Prostate gland (tissue), 2 donors: ENCODE measurements around the gene POMP. TPM values are rescaled to one million over a fixed set of nuclear protein-coding genes. Genes with fewer than 3 reads are reported as not detected.

Experiments
- DNase-seq: peaks from one replicate; pipeline ENCODE4 v3.0.0-alpha.2; 2019; ENCODE audit warnings: low spot score
- H3K27ac ChIP-seq, 2 donors: fragments of 200-600 bp; sonication (generic); 2 replicates each; pipeline ENCODE4 v1.5.1; 2017 to 2019
- H3K27me3 ChIP-seq: fragments of 200-600 bp; sonication (generic); replicated peaks from 2 replicates; pipeline ENCODE4 v1.5.1; 2019; ENCODE audit not compliant: insufficient read depth
- H3K36me3 ChIP-seq, 2 donors: fragments of 200-600 bp; sonication (generic); 1 replicate in 1 of 2; 2 replicates in 1 of 2; pipeline versions ENCODE4 v1.5.1 to v1.8.1; 2017 to 2019
- H3K4me1 ChIP-seq: fragments of 200-600 bp; sonication (generic); replicated peaks from 2 replicates; pipeline ENCODE4 v1.5.1; 2019
- H3K4me3 ChIP-seq, 2 donors: fragments of 200-600 bp; sonication (generic); 2 replicates each; pipeline ENCODE4 v1.5.1; 2017 to 2019
- H3K9me3 ChIP-seq: fragments of 200-600 bp; sonication (generic); 2 replicates; pipeline ENCODE4 v1.5.1; 2017
- POLR2A ChIP-seq: fragments of 450-650 bp; IDR thresholded peaks from one replicate; pipeline ENCODE4 v1.6.1; 2016; ENCODE audit warnings: antibody characterized with exemption, mild to moderate bottlenecking
- POLR2AphosphoS5 ChIP-seq: sonication (generic); formaldehyde crosslinking; IDR thresholded peaks from one replicate; pipeline ENCODE4 v1.6.1; 2017; ENCODE audit warnings: antibody characterized with exemption
- WGBS: methylation state at CpG from one replicate; pipeline ENCODE4 v1.1.5; 2018; 5-methylcytosine and 5-hydroxymethylcytosine counted together
- intact Hi-C: fragments of 100-400 bp; cut with DNase I; formaldehyde crosslinking; loops from one replicate; pipeline ENCODE4 v1.14.2; 2022
- total RNA-seq, 2 donors: library from RNA; depleted of rRNA; stranded (reverse); fragments of >200 nt; gene quantifications; one replicate each; pipeline ENCODE4 v1.1.0, GENCODE V29; 2016
- TF ChIP-seq, protein P1 (sequence below), 4 experiments: fragments of 200-600 bp in 2 of 4; fragments of 450-650 bp in 2 of 4; sonication (generic) in 2 of 4; IDR thresholded peaks; 1 replicate in 3 of 4; 2 replicates in 1 of 4; pipeline ENCODE4 v1.5.1; 2016 to 2019; ENCODE audit warnings: antibody characterized with exemption in 4 of 4, mild to moderate bottlenecking in 2 of 4, moderate library complexity in 2 of 4

Gene POMP
- total RNA-seq, 2 donors from 2014 or later: 26.3 to 35.9 TPM

DNA sequence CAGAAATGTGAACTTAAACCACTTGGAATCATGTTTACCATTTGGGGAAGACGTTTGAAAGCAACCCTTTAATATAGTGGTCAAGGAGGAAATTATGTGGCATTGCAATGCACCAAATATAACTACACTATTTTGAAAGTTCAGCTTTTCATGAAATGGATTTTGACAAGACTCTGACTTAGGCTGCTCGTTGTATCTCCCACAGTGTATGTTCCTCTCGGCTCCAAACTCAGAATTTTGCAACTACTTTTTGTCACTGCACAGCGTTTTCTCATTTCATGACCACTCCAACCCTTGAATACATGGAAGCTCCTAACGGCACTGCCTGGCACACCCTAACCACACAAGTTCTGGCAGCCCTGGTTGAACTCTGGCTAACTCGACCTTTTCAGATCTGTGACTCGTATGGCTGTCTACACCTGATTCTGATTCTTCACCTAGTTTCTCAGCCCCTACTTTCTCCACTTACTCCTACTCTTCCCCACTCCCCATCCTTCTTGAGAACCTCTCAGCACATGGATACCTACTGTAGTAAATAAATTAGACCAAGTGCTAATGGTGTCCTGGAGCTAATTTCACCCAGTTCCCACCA is 7.0 kb upstream of the POMP start:
- Histone ChIP-seq H3K4me1 (no peaks in the 10 kb centered on the region), H3K9me3 (no peaks in the 10 kb centered on the region), H3K4me3 (no peak overlapping the region), H3K36me3 (no peaks in the 10 kb centered on the region), H3K27me3 (no peaks in the 10 kb centered on the region), H3K27ac (no peak overlapping the region)
- TF ChIP-seq, protein P1, sequence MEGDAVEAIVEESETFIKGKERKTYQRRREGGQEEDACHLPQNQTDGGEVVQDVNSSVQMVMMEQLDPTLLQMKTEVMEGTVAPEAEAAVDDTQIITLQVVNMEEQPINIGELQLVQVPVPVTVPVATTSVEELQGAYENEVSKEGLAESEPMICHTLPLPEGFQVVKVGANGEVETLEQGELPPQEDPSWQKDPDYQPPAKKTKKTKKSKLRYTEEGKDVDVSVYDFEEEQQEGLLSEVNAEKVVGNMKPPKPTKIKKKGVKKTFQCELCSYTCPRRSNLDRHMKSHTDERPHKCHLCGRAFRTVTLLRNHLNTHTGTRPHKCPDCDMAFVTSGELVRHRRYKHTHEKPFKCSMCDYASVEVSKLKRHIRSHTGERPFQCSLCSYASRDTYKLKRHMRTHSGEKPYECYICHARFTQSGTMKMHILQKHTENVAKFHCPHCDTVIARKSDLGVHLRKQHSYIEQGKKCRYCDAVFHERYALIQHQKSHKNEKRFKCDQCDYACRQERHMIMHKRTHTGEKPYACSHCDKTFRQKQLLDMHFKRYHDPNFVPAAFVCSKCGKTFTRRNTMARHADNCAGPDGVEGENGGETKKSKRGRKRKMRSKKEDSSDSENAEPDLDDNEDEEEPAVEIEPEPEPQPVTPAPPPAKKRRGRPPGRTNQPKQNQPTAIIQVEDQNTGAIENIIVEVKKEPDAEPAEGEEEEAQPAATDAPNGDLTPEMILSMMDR (IDR thresholded peaks at IDR 0.05): no peak
- TF ChIP-seq POLR2A (no peak), POLR2AphosphoS5 (no peak)
- WGBS: 81% methylated on average over 7 of the region's 7 CpGs
- DNase-seq: no peak
- intact Hi-C loops: loop anchor here (10.0 kb wide), 2 partner anchors 517 to 1463 kb away; partner anchors contain the start of gene PAN3

DNA sequence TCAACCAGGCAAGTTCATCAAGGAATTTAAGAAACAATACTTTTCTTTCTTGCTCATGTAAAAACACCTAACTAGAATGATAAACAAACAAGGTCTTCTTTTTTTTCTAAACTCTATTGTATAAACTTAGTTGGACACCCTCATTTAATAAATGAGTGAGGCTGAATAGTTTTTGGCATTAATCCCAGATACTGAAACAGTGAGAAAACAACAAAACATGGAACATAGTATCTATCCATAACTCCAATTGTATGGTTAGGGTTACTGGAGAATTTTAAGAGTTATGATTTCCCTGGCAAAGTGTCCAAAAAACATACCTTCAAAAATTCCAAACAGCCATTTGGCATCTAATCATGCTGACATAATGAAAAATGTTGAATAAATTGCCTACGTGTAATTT is 5.8 kb upstream of the POMP start:
- 57% methylated on average over 1 of the region's 1 CpG for WGBS
- intact Hi-C loops: loop anchor here (10.0 kb wide), 2 partner anchors 518 to 1462 kb away; partner anchors contain the start of gene PAN3
- TF ChIP-seq POLR2AphosphoS5: no peak
- TF ChIP-seq POLR2A: no peak
- TF ChIP-seq, protein P1 (IDR thresholded peaks at IDR 0.05): no peak

DNA sequence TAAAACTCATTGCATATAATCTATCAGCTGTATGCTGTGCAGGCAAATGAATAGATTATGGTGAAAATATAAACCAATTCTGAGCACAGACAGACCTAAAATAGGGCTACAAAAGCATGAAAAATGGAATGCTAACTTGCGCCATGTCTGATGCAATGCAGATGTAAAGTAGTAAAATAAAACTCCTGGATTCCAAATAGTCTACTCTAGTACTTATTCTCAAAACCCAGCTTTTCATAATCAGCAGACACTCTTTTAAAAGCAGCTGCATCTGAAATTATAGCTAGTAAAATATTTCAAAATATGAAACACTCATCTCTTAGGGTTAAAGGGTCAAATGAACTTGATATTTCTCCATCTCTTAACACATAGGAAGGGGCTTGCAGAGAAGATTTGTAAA is 4.7 kb upstream of the POMP start:
- Histone ChIP-seq H3K27me3 (no peaks in the 10 kb centered on the region), H3K4me3 (no peak overlapping the region), H3K36me3 (no peaks in the 10 kb centered on the region), H3K4me1 (no peaks in the 10 kb centered on the region), H3K27ac (no peak overlapping the region), H3K9me3 (no peaks in the 10 kb centered on the region)
- TF ChIP-seq, protein P1 (IDR thresholded peaks at IDR 0.05): no peak
- TF ChIP-seq POLR2A: no peak
- no peak for TF ChIP-seq POLR2AphosphoS5
- intact Hi-C loops: loop anchor here (10.0 kb wide), 2 partner anchors 519 to 1461 kb away; partner anchors contain the start of gene PAN3
- no peak for DNase-seq
- 84% methylated on average over 1 of the region's 1 CpG for WGBS

More for the DNA sequence above, 5.8 kb upstream of the POMP start:
- no peaks in the 10 kb centered on the region for H3K9me3 ChIP-seq
- H3K27ac ChIP-seq: no peak overlapping the region
- DNase-seq: no peak
- H3K4me1 ChIP-seq: no peaks in the 10 kb centered on the region
- H3K4me3 ChIP-seq: no peak overlapping the region
- H3K36me3 ChIP-seq: no peaks in the 10 kb centered on the region
- H3K27me3 ChIP-seq: no peaks in the 10 kb centered on the region

DNA sequence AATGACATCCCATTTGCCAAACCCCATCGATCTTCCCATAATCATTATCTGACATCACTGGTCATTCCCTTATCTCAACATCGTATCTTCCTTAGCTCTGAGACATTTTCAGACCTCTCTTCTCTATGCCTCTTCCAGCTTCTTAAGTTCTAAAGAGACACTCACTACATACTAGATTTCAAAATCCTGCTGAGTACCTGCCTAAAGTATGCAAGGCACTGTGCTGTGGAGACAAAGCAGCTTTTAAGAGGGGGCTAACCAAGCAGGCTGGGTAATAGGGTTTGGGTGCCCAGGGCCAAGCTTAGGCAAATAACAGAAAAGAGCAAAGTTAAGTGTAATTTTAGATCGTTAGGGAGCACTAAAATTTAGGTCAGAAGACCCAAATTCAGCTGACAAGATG is 3.4 kb upstream of the POMP start:
- H3K4me3 ChIP-seq: no peak overlapping the region
- H3K4me1 ChIP-seq: no peaks in the 10 kb centered on the region
- H3K27ac ChIP-seq: no peak overlapping the region
- TF ChIP-seq, protein P1 (IDR thresholded peaks at IDR 0.05): no peak
- TF ChIP-seq POLR2AphosphoS5: no peak
- no peak for TF ChIP-seq POLR2A
- no peak for DNase-seq
- no peaks in the 10 kb centered on the region for H3K9me3 ChIP-seq
- WGBS: 71% methylated on average over 3 of the region's 3 CpGs
- no peaks in the 10 kb centered on the region for H3K27me3 ChIP-seq
- intact Hi-C loops: loop anchor here (5.0 to 10.0 kb wide), 3 partner anchors 62 to 1459 kb away; partner anchors contain the start of genes PAN3 and SLC46A3
- H3K36me3 ChIP-seq: no peaks in the 10 kb centered on the region
